HG03064 (cell line): ENCODE measurements around the gene SSU72.
"Not testable (repeated sequence)": the region's sequence is repeated elsewhere in the genome, so short reads cannot be mapped to it uniquely, and the experiment has no call there.

Experiments used
- ATAC-seq: cut with Tn5 transposase; IDR thresholded peaks from one replicate; pipeline ENCODE4 v1.9.1; 2021; ENCODE audit warnings: low read depth; ENCODE audit not compliant: unreplicated experiment

Gene SSU72

GRCh38 chr1:1533894-1534291 lies 40.8 kb downstream of the SSU72 start:
- not testable (repeated sequence) for ATAC-seq

- ATAC-seq = not testable (repeated sequence)
Measured at GRCh38 chr1:1533176-1533893, 41.3 kb downstream of the SSU72 start.

- ATAC-seq = no peak
Measured at GRCh38 chr1:1531947-1532346, 42.7 kb downstream of the SSU72 start.

- no peak for ATAC-seq
Measured at GRCh38 chr1:1529936-1530335, 44.7 kb downstream of the SSU72 start.

- ATAC-seq = no peak
Measured at GRCh38 chr1:1529321-1529720, 45.3 kb downstream of the SSU72 start.

GRCh38 chr1:1528301-1529267 lies 46.1 kb downstream of the SSU72 start:
- ATAC-seq = no peak

- ATAC-seq = no peak
Measured at GRCh38 chr1:1527092-1527816, 47.4 kb downstream of the SSU72 start.

- not testable (repeated sequence) for ATAC-seq
Measured at GRCh38 chr1:1526476-1526875, 48.2 kb downstream of the SSU72 start.

GRCh38 chr1:1524750-1525383 lies 49.8 kb downstream of the SSU72 start:
- ATAC-seq = not testable (repeated sequence)

GRCh38 chr1:1523651-1524050 lies 51.0 kb downstream of the SSU72 start:
- ATAC-seq = not testable (repeated sequence)

- not testable (repeated sequence) for ATAC-seq
Measured at GRCh38 chr1:1523226-1523625, 51.4 kb downstream of the SSU72 start.

GRCh38 chr1:1522536-1522935 lies 52.1 kb downstream of the SSU72 start:
- not testable (repeated sequence) for ATAC-seq

- ATAC-seq = no peak
Measured at GRCh38 chr1:1521331-1521730, 53.3 kb downstream of the SSU72 start.

- not testable (repeated sequence) for ATAC-seq
Measured at GRCh38 chr1:1519805-1520505, 54.7 kb downstream of the SSU72 start.

GRCh38 chr1:1518621-1519007 lies 56.0 kb downstream of the SSU72 start:
- ATAC-seq = not testable (repeated sequence)

- no peak for ATAC-seq
Measured at GRCh38 chr1:1517973-1518620, 56.6 kb downstream of the SSU72 start.

GRCh38 chr1:1516923-1517322 lies 57.7 kb downstream of the SSU72 start:
- not testable (repeated sequence) for ATAC-seq

GRCh38 chr1:1514376-1514775 lies 60.3 kb downstream of the SSU72 start:
- not testable (repeated sequence) for ATAC-seq

GRCh38 chr1:1513675-1514074 lies 61.0 kb downstream of the SSU72 start:
- not testable (repeated sequence) for ATAC-seq
